SK-N-SH treated with all-trans-retinoic acid at 6 μM for 48 hours (cell line): Measurements from ENCODE around the gene CYP2R1.

Experiments
- ARNTL ChIP-seq: fragments of 450-650 bp; formaldehyde crosslinking; IDR thresholded peaks from 2 replicates; pipeline ENCODE4 v1.5.0; 2020; ENCODE audit warnings: low read depth, mild to moderate bottlenecking, moderate library complexity, borderline replicate concordance
- CREB5 ChIP-seq: fragments of 250-450 bp; sonication (Bioruptor Pico); IDR thresholded peaks from 2 replicates; pipeline ENCODE4 v1.5.1; 2020; ENCODE audit warnings: low read depth, mild to moderate bottlenecking, moderate library complexity
- OSR1 ChIP-seq: fragments of 250-450 bp; sonication (Bioruptor Pico); IDR thresholded peaks from 2 replicates; pipeline ENCODE4 v1.8.0; 2022; ENCODE audit warnings: moderate library complexity, mild to moderate bottlenecking, inconsistent platforms
- PPARA ChIP-seq: fragments of 250-450 bp; sonication (Bioruptor Pico); IDR thresholded peaks from 2 replicates; pipeline ENCODE4 v1.5.0; 2020; ENCODE audit warnings: mild to moderate bottlenecking, borderline replicate concordance
- TCF4 ChIP-seq: fragments of 250-450 bp; sonication (Bioruptor Pico); IDR thresholded peaks from 2 replicates; pipeline ENCODE4 v1.8.0; 2021; ENCODE audit warnings: mild to moderate bottlenecking, moderate library complexity, borderline replicate concordance
- ZC3H10 ChIP-seq: fragments of 250-450 bp; sonication (Bioruptor Pico); IDR thresholded peaks from 2 replicates; pipeline ENCODE4 v1.5.1; 2021; ENCODE audit warnings: mild to moderate bottlenecking, moderate library complexity
- ZFP3 ChIP-seq: fragments of 250-450 bp; sonication (Bioruptor Pico); IDR thresholded peaks from 2 replicates; pipeline ENCODE4 v1.5.0; 2020; ENCODE audit warnings: mild to moderate bottlenecking, moderate library complexity
- ZFP30 ChIP-seq: fragments of 450-650 bp; formaldehyde crosslinking; IDR thresholded peaks from 2 replicates; pipeline ENCODE4 v1.5.0; 2022; ENCODE audit warnings: mild to moderate bottlenecking, moderate library complexity
- ZNF8 ChIP-seq: fragments of 450-650 bp; formaldehyde crosslinking; IDR thresholded peaks from 2 replicates; pipeline ENCODE4 v1.5.0; 2020; ENCODE audit warnings: mild to moderate bottlenecking, moderate library complexity
- TF ChIP-seq, protein P1 (sequence below): fragments of 250-450 bp; sonication (Bioruptor Pico); IDR thresholded peaks from 2 replicates; pipeline ENCODE4 v1.8.0; 2020; ENCODE audit warnings: mild to moderate bottlenecking, moderate library complexity, borderline replicate concordance

GRCh38 chr11:14906993-14907392 lies 15.0 kb upstream of the CYP2R1 start:
- TF ChIP-seq TCF4 = no peak
- no peak for TF ChIP-seq CREB5
- TF ChIP-seq ARNTL = no peak
- TF ChIP-seq OSR1 (CRISPR knock-in tag) = no peak
- no peak for TF ChIP-seq ZFP3 (CRISPR knock-in tag)
- TF ChIP-seq ZNF8 (CRISPR knock-in tag) = no peak
- TF ChIP-seq, protein P1, sequence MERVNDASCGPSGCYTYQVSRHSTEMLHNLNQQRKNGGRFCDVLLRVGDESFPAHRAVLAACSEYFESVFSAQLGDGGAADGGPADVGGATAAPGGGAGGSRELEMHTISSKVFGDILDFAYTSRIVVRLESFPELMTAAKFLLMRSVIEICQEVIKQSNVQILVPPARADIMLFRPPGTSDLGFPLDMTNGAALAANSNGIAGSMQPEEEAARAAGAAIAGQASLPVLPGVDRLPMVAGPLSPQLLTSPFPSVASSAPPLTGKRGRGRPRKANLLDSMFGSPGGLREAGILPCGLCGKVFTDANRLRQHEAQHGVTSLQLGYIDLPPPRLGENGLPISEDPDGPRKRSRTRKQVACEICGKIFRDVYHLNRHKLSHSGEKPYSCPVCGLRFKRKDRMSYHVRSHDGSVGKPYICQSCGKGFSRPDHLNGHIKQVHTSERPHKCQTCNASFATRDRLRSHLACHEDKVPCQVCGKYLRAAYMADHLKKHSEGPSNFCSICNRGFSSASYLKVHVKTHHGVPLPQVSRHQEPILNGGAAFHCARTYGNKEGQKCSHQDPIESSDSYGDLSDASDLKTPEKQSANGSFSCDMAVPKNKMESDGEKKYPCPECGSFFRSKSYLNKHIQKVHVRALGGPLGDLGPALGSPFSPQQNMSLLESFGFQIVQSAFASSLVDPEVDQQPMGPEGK (CRISPR knock-in tag) = no peak
- no peak for TF ChIP-seq ZFP30 (CRISPR knock-in tag)
- no peak for TF ChIP-seq ZC3H10 (CRISPR knock-in tag)
- no peak for TF ChIP-seq PPARA
